Measurements from ENCODE around the gene UIMC1.

The UIMC1 gene

DNA sequence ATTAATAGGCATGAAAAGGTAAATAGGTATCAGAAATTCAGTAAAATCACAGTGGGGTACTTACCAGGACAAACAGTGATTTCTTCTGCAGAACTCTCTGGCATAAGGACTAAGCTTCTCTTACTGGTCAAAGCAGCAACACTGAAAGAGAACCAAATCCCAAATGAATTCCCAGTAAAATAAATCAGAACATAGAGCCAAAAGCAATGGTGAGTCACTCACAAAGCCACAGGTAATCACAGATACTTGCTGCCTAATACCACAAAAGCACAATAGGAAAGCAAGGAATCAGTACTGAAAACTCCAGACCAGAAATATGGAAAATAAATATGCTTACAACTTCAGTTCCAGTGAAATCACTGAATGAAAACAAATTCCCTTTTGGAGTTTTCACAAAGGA, 50.7 kb downstream of the UIMC1 start:
- no peak for DNase-seq (ENCODE audit: low read depth in 3 of 3, low spot score in 1 of 3)

DNA sequence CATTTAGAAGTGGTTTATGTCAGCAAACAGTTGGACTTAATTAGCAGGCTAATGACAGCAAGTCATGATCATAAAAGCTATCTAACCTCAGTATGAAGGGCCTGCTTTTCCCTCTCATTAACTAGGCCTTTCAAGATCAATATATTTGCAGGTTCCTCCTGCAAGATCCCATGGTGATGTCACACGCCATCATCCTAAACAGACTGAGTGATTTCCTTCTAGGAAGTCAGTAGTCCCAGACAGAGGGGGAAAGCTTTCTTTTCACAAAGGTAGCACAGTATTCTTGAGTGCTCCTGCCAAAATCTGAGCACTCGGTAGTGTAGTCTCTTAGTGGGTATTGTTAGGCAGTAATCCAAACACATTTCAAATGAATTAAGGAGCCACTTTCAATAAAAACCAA, 52.5 kb downstream of the UIMC1 start:
- no peak for DNase-seq (ENCODE audit: low read depth in 3 of 3, low spot score in 1 of 3)

DNA sequence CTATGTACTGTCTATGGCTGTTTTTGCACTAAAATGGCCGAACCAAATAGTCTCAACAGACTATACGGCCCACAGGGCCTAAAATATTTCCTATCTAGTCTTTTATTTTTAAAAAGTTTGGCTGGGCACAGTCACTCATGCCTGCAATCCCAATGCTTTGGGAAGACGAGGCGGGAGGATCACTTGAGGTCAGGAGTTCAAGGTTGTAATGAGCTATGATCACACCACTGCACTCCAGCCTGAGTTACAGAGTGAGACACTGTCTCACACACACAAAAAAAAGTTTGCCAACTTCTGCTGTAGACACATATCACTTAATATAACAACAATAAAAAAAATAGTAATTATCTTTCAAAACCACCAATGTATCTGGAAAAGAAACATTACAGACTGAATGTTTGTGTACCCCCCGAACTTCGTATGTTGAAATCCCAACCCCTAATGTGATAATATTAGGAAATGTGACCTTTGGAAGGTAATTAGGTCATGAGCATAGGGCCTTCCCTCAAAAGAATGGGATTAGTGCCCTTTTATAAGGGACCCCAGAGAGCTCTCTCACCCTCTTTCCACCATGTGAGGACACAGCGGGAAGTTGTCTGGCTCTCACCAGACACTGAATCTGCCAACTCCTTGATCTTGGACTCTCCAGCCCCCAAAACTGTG, 53.9 kb downstream of the UIMC1 start:
- DNase-seq (ENCODE audit: low read depth in 3 of 3, low spot score in 1 of 3), result no peak

DNA sequence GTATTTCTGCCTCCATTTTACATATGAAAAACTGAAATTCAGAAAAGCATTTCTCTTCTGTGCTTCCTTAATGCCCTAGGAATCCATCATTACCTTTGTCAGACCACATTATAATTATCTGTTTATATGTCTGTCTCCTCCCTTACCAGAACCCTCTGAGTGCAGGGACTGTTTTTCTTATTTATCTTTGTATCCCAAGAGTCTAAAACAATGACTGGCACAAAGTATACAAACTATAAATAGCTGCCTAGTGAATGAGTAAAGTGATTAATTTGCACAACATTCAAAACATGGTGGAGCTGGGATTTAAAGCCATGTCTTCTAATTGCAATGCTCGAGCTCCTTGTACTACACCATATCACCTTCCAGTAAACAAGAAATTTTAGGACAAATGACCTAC, 58.1 kb downstream of the UIMC1 start:
- DNase-seq (ENCODE audit: low read depth in 3 of 3, low spot score in 1 of 3), result no peak

DNA sequence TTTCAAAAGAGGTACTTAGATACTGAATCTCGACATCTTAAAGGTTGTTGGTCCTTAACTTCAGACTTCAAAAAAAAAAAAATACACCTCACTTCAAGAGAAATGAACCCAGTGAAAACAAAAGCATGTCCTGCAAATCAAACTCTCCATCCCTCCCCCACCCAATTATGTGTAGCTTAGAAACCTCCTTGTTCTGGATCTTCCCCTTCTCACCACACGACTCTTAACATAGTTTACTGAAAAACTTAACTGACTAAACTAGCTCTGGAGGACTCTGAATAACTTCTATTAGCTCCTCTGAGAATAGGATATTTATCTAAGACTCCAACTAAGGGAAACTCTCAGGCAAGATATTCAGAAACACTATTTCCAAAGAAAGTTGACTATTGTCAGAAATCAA, 58.7 kb downstream of the UIMC1 start:
- DNase-seq (ENCODE audit: low read depth in 3 of 3, low spot score in 1 of 3), result no peak

DNA sequence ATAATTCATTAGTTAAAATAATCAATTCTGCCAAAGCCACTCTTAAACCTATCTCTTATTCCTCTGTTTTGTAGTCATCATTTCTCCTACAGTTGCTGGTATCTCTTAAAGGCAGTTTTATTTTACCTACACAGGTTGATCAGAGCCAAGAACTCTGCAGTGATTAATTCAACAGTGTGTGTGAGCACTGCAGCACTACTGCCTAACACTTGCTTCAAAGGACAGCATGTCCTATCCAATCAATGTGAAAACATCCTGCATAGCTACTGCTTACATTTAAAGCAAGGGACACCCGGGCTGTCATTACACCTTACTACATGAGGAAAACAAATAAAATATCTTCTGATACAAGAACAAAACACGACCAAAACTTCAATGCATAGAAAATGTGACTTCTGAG, 62.3 kb downstream of the UIMC1 start:
- no peak for DNase-seq (ENCODE audit: low read depth in 3 of 3, low spot score in 1 of 3)

DNA sequence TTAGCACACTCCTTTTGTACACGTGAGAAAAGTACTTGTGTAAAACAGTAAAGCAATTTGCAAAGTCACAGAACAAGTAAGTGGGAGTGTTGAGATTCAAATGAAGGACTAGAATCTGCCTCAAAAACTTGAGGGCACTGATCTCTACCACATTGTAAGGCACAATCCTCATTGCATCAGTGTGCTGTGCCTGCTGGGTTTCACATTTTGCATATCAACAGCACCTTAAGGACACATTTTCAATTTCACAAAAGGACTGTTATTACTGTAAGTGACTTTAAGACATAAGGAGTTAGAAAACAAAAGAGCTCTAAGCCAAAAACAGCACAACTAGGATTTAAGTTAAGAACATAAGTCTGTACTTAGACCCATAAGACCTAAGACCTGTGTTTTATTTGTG, 62.8 kb downstream of the UIMC1 start:
- no peak for DNase-seq (ENCODE audit: low read depth in 3 of 3, low spot score in 1 of 3)

DNA sequence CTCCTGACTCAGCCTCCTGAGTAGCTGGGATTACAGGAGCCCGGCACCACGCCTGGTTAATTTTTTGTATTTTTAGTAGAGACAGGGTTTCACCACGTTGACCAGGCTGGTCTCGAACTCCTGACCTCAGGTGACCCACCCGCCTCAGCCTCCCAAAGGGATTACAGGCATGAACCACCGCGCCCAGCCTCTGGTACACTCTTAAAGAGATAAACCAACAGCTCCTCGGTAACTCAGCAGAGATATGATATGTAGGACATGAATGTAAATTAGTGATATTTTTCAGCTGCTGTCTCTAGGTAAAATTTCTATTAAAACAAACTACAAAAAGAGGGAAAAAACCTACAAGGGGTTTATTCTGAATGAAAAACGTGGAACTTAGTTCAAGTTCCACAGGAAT, 64.6 kb downstream of the UIMC1 start:
- no peak for DNase-seq (ENCODE audit: low read depth in 3 of 3, low spot score in 1 of 3)

DNA sequence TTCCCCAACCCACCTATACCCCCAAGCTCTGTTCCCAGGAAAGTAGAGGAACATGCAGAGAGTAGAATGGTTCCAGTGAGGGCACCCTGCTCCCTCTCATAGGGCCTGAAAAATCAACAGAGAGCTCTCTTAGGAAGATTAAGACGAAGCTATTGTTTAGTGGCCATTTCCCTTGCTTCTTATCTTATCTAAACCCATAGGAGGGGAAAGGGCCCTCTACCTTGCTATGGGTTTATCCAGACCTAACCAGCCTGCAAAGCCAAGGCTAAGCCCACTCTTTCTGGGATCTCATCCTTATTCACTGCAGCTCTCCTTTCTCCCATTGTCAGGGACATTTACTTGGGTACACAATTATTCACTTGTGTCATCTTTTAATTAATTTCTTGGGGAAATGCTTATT, 68.1 kb downstream of the UIMC1 start:
- DNase-seq (ENCODE audit: low read depth in 3 of 3, low spot score in 1 of 3), result no peak

DNA sequence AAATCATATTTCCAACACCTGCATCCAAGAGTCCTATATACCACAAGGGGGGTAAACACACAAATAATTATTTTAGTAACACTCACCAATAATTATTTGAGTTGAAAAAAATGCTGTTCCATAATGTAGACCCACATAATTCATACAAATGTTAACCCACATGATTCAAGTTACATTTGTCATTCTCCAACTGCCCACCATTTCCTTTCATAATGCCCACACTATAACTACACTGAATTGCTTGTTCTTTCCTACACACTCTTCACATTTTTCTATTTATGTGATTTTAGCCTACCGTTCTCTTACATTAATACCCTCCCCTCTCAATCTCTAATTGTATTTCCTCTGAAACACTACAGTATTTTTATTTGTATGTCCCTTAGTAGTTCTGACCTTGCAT, 71.6 kb downstream of the UIMC1 start:
- no peak for DNase-seq (ENCODE audit: low read depth in 3 of 3, low spot score in 1 of 3)

DNA sequence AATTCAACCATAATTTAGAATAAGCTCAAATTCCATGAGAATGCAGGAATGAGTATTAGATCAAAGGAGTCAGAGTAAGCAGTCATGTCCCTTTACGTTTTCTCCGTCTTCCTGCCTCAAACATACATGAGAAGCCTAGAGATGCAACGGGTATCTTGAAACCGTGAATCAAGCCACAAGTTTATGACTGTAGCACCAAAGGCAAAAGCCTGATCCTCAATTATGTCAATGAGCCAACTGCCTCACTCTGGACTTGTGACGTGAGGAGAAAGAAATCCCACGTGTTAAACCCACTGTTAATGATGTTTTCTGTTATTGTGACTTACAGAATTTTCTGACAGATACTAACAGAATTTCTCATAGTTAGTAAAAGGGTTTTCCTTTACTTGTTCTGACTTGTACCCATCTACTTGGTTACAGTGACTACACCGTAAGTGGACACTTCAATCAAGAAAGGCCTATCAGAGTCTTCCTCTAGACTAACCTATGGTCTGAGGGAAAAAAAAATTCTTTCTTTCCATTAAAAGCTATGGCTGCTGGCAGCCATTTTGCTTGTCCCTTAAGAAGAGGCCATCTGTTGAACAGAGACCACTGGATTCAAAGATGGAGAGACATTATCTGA, 72.2 kb downstream of the UIMC1 start:
- no peak for DNase-seq (ENCODE audit: low read depth in 3 of 3, low spot score in 1 of 3)

DNA sequence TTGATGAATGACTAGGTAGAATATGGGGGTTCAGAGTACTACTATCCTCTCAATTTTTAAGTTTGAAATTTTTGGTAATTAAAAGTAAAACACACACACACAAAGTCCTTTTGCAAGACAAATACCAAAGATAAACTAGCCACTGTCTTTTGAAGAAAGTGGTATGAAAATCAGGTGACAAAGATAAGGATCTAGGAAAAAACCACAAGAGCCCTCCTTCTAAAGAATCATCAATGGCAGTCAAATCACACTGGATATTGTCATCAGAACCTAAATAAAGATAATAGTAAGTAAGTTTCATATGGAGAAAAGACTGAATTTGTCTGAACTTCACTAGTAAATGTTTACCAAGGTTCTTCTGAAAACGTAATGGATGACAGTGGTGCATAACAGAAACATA, 76.9 kb downstream of the UIMC1 start:
- DNase-seq (ENCODE audit: low read depth in 3 of 3, low spot score in 1 of 3), result no peak

DNA sequence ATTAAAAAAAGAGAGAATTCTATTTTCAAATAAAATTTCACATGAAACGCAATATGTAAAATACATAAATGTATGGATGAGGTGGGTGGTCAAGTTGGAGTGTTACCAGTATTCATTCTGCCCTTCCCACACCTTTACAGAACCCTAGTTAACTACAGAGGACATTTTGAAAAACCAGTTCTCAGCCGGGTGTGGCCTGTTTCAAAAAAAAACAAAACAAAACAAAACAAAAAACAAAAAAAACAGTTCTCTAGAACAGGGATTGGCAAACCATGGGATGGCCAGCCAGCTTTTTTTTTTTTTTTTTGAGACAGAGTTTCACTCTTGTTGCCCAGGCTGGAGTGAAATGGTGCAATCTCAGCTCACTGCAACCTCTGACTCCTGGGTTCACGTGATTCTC, 79.0 kb downstream of the UIMC1 start:
- DNase-seq (ENCODE audit: low read depth in 3 of 3, low spot score in 1 of 3), result no peak

DNA sequence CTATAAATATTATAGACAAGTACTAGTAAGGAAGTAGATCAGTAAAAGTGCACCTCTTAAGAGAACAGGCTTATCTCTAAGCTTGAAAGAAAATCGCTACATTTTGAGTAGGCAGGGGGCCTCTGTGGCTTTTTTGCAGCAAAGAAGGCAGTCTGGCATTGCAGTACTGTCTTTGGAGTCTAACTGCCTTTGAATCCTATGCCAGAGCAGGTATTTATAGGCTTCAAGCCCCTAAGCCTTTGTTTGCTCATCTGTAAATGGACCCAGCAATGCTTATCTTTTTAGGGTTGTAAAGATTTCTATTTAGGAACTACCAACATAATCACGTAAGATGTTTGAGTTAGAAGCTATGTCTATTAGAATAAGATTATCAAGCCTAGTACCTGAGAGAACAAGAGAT, 83.8 kb downstream of the UIMC1 start:
- no peak for DNase-seq (ENCODE audit: low read depth in 3 of 3, low spot score in 1 of 3)

DNA sequence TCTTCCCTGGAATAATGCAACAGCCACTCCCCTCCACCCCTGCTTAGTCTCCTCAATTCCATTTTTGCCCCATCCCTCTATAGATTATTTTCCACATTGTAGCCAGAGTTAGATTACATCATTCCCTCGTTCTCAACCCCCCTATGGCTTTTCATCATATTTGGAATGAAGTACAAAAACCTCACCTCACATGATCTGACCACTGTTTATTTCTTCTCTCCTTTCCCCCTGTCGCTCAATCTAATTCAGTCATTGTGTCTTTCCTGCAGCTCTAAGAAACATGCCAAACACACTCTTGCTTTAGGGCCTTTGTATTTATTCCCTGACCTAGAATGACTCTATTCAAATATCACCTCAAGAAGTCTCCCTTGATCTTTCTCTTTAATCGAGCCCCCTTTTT, 84.9 kb downstream of the UIMC1 start:
- DNase-seq (ENCODE audit: low read depth in 3 of 3, low spot score in 1 of 3), result no peak

DNA sequence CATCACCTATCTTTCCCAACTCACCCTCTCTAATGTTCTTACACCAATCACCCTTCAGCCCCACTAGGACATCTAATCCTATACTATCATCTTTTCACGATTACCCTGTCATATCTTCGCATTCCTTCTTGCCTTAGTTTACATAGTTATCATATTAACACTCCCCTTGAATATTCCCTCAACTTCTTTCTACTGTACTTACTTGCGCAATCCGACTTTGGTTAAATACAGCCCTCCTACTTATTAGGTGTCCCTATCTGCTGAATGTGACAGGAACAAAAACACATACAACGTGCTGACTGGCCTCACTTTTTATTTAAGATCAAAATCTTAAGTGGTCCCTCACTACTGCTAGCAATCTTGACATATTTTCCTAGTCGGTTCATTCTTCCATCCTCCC, 88.0 kb downstream of the UIMC1 start:
- DNase-seq (ENCODE audit: low read depth in 3 of 3, low spot score in 1 of 3), result no peak

DNA sequence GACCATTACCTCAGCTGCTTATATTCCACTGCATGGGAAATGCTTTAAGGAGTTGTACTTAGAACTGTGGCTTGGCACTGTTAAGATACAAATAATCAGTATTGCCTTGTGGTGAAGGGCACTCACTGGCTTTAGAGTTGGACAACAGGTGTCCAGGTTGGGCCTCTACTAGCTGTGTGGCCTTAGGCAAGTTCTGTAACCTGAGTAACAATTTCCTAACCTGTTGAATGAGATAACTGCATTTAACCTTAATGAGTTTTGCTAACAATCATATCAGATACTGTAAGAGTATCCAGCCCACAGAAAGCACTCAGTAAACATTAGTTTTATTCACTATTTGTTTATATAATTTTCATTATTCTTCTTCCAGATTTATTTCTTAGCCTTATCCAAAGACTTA, 90.2 kb downstream of the UIMC1 start:
- DNase-seq (ENCODE audit: low read depth in 3 of 3, low spot score in 1 of 3), result no peak

DNA sequence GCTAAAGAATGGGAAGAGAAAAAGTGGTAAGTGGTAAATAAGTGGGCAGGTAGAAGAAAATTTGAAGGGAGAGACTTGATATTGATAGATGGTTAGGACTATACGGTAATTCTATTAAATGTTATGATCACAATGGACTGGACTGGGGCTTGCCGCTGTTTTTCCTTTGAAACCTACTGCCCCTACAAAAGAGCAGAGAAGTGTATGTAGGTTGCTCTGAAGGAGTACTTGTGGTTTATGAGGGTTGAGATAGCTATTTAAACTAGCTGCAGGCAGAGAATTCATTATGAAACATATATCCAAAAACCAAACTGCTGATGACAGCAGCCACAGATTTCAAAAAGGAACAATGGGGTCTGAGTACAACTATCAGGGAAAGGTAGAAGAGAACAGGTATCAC, 90.7 kb downstream of the UIMC1 start:
- DNase-seq (ENCODE audit: low read depth in 3 of 3, low spot score in 1 of 3), result no peak

DNA sequence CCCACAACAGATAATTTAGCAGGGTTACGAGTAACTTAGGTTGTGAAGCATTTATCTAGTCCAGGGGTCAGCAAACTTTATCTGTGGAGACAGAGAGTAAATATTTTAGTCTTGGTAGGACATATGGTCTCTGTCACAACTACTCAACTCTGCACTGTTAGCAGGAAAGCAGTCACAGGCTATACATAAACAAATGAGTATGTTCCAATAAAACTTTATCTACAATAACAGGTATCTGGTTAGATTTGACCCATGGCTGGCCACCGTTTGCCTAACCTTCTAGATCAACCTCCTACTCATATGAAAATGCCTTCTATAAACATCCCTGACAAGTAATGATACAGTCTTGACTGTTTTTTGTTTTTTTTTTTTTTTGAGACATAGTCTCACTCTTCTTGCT, 94.5 kb downstream of the UIMC1 start:
- no peak for DNase-seq (ENCODE audit: low read depth in 3 of 3, low spot score in 1 of 3)

DNA sequence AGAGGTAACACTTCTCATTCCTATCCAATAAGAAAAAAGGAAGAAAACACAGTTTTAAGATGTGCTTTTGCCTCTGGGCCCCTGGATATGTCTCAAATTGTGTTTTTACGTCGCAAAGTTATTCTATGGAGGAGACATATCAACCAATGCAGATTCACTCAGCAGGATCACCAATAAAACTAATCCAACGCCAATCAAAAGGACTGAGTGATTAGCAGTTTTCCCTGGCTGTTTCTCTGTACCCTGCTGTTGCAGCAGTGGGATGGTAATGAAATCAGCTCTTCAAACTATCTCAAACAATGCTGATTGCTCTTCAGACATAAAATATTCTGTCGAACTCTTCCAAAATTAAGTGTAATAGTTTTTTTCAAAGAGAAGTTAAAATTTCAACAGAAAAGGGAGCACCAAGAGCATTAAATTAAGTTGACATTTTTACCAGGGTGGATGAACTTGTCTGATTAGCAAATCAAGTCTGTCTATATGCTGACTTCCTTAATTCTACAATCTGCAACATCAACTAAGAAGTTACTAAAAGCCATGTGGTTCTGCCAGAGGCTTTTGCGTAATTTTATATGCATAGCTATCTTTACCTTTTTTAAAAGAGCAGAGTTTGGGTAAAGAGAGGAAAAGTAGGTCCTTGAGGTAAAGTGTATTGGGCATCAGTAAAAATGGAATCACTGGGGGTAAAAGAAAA, 97.8 kb downstream of the UIMC1 start:
- no peak for DNase-seq (ENCODE audit: low read depth in 3 of 3, low spot score in 1 of 3)

DNA sequence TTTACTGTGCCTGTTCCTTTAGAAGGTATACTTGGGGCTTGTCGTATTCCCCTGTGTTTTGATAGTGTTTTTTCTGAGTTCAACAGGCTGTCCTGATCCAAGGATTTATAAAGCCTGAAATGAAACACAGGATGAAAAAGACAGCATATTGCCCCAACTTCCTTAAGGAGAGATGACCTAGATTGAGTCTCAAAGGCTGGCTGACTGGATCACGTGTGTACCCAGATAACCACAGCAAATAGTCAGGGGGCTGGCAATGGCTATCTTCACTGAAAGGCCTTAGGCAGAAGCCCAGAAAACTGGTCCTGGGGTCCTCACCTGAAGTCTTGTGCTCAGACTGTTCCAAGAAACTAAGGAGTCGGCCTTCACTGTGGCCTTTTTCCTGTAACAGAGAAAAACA, 99.8 kb downstream of the UIMC1 start:
- no peak for DNase-seq (ENCODE audit: low read depth in 3 of 3, low spot score in 1 of 3)

DNA sequence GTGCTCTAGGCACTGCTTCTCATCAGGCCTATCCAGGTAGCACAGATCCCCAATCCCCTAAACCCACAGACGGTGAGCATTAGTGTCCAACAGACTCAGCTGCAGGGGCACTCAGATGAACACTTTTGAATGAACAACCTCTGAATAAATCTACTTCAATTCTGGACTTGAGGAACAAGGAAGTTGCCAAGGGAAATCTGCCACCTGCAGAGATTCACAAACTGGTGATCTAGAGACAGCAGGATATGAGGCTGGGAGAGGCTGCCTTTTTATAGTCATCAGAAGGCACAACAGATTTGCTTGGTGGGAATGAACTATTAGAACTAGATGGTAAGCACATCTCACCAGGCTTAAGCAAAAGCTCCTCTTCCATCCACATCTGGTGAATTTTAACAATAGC, 100.5 kb downstream of the UIMC1 start:
- no peak for DNase-seq (ENCODE audit: low read depth in 3 of 3, low spot score in 1 of 3)

DNA sequence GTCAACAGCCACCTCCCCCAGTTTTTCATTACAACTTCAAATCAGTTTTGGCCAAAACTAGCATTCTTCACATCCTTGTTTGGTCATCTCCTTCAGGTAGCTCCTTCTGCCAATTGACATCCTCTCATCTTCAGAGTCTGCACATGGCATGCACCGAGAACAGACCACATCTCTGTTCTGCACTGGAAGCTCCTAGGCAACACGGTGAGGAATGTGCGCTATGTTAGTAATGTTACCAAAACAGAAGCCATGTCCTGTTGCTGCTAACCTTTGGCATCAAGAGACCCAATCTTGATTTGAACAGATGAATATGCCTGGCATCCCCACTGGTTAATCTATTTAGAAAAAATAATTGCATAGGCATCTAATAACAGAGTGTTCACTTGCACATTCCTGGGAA, 102.3 kb downstream of the UIMC1 start:
- DNase-seq (ENCODE audit: low read depth in 3 of 3, low spot score in 1 of 3), result no peak

Measured in stimulated activated CD4-positive, alpha-beta T cell treated with anti-CD3 and anti-CD28 coated beads, TNF-alpha, amount 100 ng/mL, for 1 hour (primary cell).